ENCODE results near the gene ZRANB3. TPM values are rescaled to one million over a fixed set of nuclear protein-coding genes. Genes with fewer than 3 reads are reported as not detected.

ZRANB3 gene
- total and polyA plus RNA-seq, 2 of the 13 experiments (the other 11 are each of a cell fraction or from before 2014, with no cell fraction given), result 5.8 to 25.2 TPM

DNA sequence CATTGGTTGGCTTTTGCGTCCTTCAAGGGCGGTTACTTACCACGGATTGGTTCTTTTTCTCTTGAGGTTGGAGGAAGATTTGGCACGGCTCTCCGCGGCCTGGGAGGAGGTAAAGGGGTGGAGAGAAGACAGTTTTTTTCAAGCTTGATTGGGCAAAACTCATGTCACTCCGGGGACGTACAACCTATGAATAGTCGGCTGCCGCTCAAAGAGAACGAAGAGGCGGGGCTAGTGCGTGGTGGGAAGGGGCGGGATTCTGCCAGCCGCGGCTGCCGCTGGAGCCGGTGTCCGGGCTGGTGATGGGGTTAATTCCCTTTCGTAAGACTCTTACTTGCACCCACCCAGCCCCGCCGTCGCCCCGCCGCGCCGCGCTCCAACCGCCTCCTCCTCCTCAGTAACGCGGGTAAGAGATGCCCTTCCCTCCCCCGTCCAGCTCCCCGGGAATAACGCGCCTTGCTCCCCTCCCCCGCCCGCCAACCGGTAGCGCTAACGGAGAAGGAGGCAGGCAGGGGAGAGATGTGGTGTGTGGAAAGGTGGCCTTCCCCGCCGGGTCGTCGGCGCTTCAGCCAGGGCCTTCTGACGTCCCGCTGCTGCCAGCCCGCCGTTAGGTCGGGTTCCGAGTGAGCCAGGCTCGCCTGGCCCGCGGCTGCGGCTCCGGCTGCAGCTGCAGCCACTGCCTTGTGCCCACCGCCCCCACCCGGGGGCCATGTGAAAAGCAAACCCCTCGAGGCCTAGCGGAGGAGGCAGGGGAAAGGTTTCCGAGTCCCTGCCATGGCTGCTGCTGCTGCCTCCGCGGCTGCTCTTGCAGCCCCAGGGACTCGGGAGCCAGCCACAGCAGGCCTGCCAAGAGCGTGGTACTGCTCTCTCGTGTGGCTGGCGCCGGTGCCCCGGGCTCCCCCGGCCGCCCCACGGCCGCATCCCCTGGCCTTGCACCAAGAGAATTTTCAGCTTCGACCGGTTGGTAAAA is 496 bp upstream of the ZRANB3 start, which contains the start of gene R3HDM1 (continued):
- TF ChIP-seq FOXO4 (CRISPR knock-in tag; conservative IDR thresholded peaks at IDR 0.05) (no peak), TCF12 (IDR thresholded peaks at IDR 0.05) (no peak), TCF12 (CRISPR knock-in tag; IDR thresholded peaks at IDR 0.05) (peak; percentile 93), KMT2B (CRISPR knock-in tag; IDR thresholded peaks at IDR 0.05) (peak; percentile 92), AKNA (CRISPR knock-in tag; IDR thresholded peaks at IDR 0.05; ENCODE audit: borderline replicate concordance) (0 out of 2 replicates have a peak, but pooled peaks have one; percentile 75), BRCA1 (CRISPR knock-in tag; IDR thresholded peaks at IDR 0.05) (peak; percentile 55; the same call in 1 of the 2 replicates), ZNF263 (CRISPR knock-in tag; IDR thresholded peaks at IDR 0.05) (no peak), RXRB (CRISPR knock-in tag; IDR thresholded peaks at IDR 0.05; ENCODE audit: borderline replicate concordance) (no peak; the same call in 1 of the 2 replicates), ZKSCAN1 (IDR thresholded peaks at IDR 0.05; ENCODE audit: low read length) (no peak), HDAC2 (CRISPR knock-in tag; IDR thresholded peaks at IDR 0.05) (0 out of 2 replicates have a peak, but pooled peaks have one; percentile 19), IRF9 (CRISPR knock-in tag; IDR thresholded peaks at IDR 0.05; ENCODE audit: borderline replicate concordance) (peak; percentile 96; the same call in 1 of the 2 replicates)
- TF ChIP-seq, protein P1, sequence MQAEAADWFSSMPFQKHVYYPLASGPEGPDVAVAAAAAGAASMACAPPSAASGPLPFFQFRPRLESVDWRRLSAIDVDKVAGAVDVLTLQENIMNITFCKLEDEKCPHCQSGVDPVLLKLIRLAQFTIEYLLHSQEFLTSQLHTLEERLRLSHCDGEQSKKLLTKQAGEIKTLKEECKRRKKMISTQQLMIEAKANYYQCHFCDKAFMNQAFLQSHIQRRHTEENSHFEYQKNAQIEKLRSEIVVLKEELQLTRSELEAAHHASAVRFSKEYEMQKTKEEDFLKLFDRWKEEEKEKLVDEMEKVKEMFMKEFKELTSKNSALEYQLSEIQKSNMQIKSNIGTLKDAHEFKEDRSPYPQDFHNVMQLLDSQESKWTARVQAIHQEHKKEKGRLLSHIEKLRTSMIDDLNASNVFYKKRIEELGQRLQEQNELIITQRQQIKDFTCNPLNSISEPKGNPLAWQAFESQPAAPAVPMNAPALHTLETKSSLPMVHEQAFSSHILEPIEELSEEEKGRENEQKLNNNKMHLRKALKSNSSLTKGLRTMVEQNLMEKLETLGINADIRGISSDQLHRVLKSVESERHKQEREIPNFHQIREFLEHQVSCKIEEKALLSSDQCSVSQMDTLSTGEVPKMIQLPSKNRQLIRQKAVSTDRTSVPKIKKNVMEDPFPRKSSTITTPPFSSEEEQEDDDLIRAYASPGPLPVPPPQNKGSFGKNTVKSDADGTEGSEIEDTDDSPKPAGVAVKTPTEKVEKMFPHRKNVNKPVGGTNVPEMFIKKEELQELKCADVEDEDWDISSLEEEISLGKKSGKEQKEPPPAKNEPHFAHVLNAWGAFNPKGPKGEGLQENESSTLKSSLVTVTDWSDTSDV (CRISPR knock-in tag; IDR thresholded peaks at IDR 0.05), result peak; percentile 86; the same call in 1 of the 2 replicates
- TF ChIP-seq, protein P2, sequence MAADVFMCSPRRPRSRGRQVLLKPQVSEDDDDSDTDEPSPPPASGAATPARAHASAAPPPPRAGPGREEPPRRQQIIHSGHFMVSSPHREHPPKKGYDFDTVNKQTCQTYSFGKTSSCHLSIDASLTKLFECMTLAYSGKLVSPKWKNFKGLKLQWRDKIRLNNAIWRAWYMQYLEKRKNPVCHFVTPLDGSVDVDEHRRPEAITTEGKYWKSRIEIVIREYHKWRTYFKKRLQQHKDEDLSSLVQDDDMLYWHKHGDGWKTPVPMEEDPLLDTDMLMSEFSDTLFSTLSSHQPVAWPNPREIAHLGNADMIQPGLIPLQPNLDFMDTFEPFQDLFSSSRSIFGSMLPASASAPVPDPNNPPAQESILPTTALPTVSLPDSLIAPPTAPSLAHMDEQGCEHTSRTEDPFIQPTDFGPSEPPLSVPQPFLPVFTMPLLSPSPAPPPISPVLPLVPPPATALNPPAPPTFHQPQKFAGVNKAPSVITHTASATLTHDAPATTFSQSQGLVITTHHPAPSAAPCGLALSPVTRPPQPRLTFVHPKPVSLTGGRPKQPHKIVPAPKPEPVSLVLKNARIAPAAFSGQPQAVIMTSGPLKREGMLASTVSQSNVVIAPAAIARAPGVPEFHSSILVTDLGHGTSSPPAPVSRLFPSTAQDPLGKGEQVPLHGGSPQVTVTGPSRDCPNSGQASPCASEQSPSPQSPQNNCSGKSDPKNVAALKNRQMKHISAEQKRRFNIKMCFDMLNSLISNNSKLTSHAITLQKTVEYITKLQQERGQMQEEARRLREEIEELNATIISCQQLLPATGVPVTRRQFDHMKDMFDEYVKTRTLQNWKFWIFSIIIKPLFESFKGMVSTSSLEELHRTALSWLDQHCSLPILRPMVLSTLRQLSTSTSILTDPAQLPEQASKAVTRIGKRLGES (CRISPR knock-in tag; IDR thresholded peaks at IDR 0.05; ENCODE audit: borderline replicate concordance), result no peak

Data from HepG2 (cell line).